ENCODE measurements around the gene ANKRD42.
"Not testable (repeated sequence)": the region's sequence is repeated elsewhere in the genome, so short reads cannot be mapped to it uniquely, and the experiment has no call there.

ANKRD42 gene

GRCh38 chr11:83174008-83174407 is 19.5 kb upstream of the ANKRD42 start:
- DNase-seq: no peak

GRCh38 chr11:83175815-83176214 is 17.7 kb upstream of the ANKRD42 start:
- DNase-seq: no peak

- DNase-seq: no peak
Measured at GRCh38 chr11:83181815-83182214, 11.7 kb upstream of the ANKRD42 start.

GRCh38 chr11:83185767-83186166 is 7.7 kb upstream of the ANKRD42 start:
- no peak for DNase-seq

GRCh38 chr11:83187465-83187864 is 6.0 kb upstream of the ANKRD42 start:
- no peak for DNase-seq

GRCh38 chr11:83191491-83191890 is 2.0 kb upstream of the ANKRD42 start:
- no peak for DNase-seq

- no peak for DNase-seq
Measured at GRCh38 chr11:83191986-83192385, 1.5 kb upstream of the ANKRD42 start.

- no peak for DNase-seq
Measured at GRCh38 chr11:83192606-83193245, 786 bp upstream of the ANKRD42 start.

- peak; percentile 61 for DNase-seq
Measured at GRCh38 chr11:83194281-83195142, 1.0 kb downstream of the ANKRD42 start.

GRCh38 chr11:83195143-83195466 is 1.6 kb downstream of the ANKRD42 start:
- DNase-seq: no peak

GRCh38 chr11:83195649-83196048 is 2.1 kb downstream of the ANKRD42 start:
- DNase-seq: no peak

- DNase-seq: no peak
Measured at GRCh38 chr11:83200035-83200434, 6.5 kb downstream of the ANKRD42 start.

GRCh38 chr11:83205608-83206185 is 12.2 kb downstream of the ANKRD42 start:
- no peak for DNase-seq

GRCh38 chr11:83206221-83206620 is 12.7 kb downstream of the ANKRD42 start:
- DNase-seq: no peak

GRCh38 chr11:83206771-83207382 is 13.4 kb downstream of the ANKRD42 start:
- not testable (repeated sequence) for DNase-seq

- DNase-seq: no peak
Measured at GRCh38 chr11:83219095-83219494, 25.6 kb downstream of the ANKRD42 start.

GRCh38 chr11:83220260-83220659 is 26.7 kb downstream of the ANKRD42 start:
- no peak for DNase-seq

GRCh38 chr11:83221694-83222093 is 28.2 kb downstream of the ANKRD42 start:
- DNase-seq: no peak

- no peak for DNase-seq
Measured at GRCh38 chr11:83222499-83222898, 29.0 kb downstream of the ANKRD42 start.

GRCh38 chr11:83223457-83223856 is 29.9 kb downstream of the ANKRD42 start:
- DNase-seq: no peak

GRCh38 chr11:83235825-83236224 is 42.3 kb downstream of the ANKRD42 start:
- DNase-seq: no peak

- DNase-seq: no peak
Measured at GRCh38 chr11:83238111-83238510, 44.6 kb downstream of the ANKRD42 start.

- peak; percentile 22 for DNase-seq
Measured at GRCh38 chr11:83241291-83241946, 47.9 kb downstream of the ANKRD42 start.
